ENCODE data around the gene PRR20G.

Gene PRR20G

GRCh38 chr3:127288921-127289705 is 1.3 kb upstream of the PRR20G start:
- no peak for TF ChIP-seq CTCF (IDR thresholded peaks at IDR 0.05; ENCODE audit: borderline replicate concordance, insufficient read depth, low read depth, low read length)
- no peak overlapping the region for H3K4me3 ChIP-seq (ENCODE audit: low read depth, low read length)

- H3K4me3 ChIP-seq (ENCODE audit: low read depth, low read length) = no peak overlapping the region
- TF ChIP-seq CTCF (IDR thresholded peaks at IDR 0.05; ENCODE audit: borderline replicate concordance, insufficient read depth, low read depth, low read length) = no peak
Measured at GRCh38 chr3:127288343-127288742, 497 bp upstream of the PRR20G start.

- H3K4me3 ChIP-seq (ENCODE audit: low read depth, low read length) = no peak overlapping the region
- TF ChIP-seq CTCF (IDR thresholded peaks at IDR 0.05; ENCODE audit: borderline replicate concordance, insufficient read depth, low read depth, low read length) = no peak
Measured at GRCh38 chr3:127286571-127287140, 1.2 kb downstream of the PRR20G start.

GRCh38 chr3:127284258-127284657 is 3.6 kb downstream of the PRR20G start:
- H3K4me3 ChIP-seq (ENCODE audit: low read depth, low read length) = no peak overlapping the region
- TF ChIP-seq CTCF (IDR thresholded peaks at IDR 0.05; ENCODE audit: borderline replicate concordance, insufficient read depth, low read depth, low read length) = no peak

- no peak for TF ChIP-seq CTCF (IDR thresholded peaks at IDR 0.05; ENCODE audit: borderline replicate concordance, insufficient read depth, low read depth, low read length)
- no peak overlapping the region for H3K4me3 ChIP-seq (ENCODE audit: low read depth, low read length)
Measured at GRCh38 chr3:127277561-127277960, 10.3 kb downstream of the PRR20G start.

- no peak for TF ChIP-seq CTCF (IDR thresholded peaks at IDR 0.05; ENCODE audit: borderline replicate concordance, insufficient read depth, low read depth, low read length)
- H3K4me3 ChIP-seq (ENCODE audit: low read depth, low read length) = no peak overlapping the region
Measured at GRCh38 chr3:127276995-127277394, 10.9 kb downstream of the PRR20G start.

GRCh38 chr3:127276396-127276795 is 11.4 kb downstream of the PRR20G start:
- no peak for TF ChIP-seq CTCF (IDR thresholded peaks at IDR 0.05; ENCODE audit: borderline replicate concordance, insufficient read depth, low read depth, low read length)
- no peak overlapping the region for H3K4me3 ChIP-seq (ENCODE audit: low read depth, low read length)

Data from GM12875 (cell line).